Kidney (tissue), 14 donors: Measurements from ENCODE around the gene UPK1A. TPM values are rescaled to one million over a fixed set of nuclear protein-coding genes. Genes with fewer than 3 reads are reported as not detected.

ENCODE experiments used
- DNase-seq, 5 donors: peaks; one replicate each; pipeline ENCODE4 v3.0.0-alpha.2; 2013 to 2020
- FAIRE-seq: peaks from 2 replicates; lab custom pipeline; 2012; peaks lifted over from hg19 to GRCh38; lab: Jason Lieb, UNC
- H3K27ac ChIP-seq, 2 donors: one replicate each; pipeline ENCODE4 v1.7.0; 2013; ENCODE audit warnings: low read depth in 2 of 2, low read length in 2 of 2, inconsistent platforms in 1 of 2
- H3K27me3 ChIP-seq: one replicate; pipeline ENCODE4 v1.7.1; 2013; ENCODE audit warnings: low read length, inconsistent platforms; ENCODE audit not compliant: control insufficient read depth, insufficient read depth
- H3K36me3 ChIP-seq, 3 donors: one replicate each; pipeline versions ENCODE4 v1.7.0 to v1.7.1; 2013; ENCODE audit warnings: low read length in 3 of 3, control low read depth in 1 of 3, inconsistent platforms in 1 of 3; ENCODE audit not compliant: insufficient read depth in 3 of 3, control insufficient read depth in 2 of 3
- H3K4me1 ChIP-seq, 3 donors: one replicate each; pipeline versions ENCODE4 v1.7.0 to v1.7.1; 2013; ENCODE audit warnings: low read length in 3 of 3, inconsistent platforms in 1 of 3, low read depth in 1 of 3; ENCODE audit not compliant: control insufficient read depth in 2 of 3, insufficient read depth in 2 of 3
- H3K4me3 ChIP-seq, 3 donors: one replicate each; pipeline versions ENCODE4 v1.7.0 to v1.8.1; 2013; ENCODE audit warnings: low read length in 3 of 3, control low read depth in 1 of 3, inconsistent platforms in 1 of 3
- H3K9ac ChIP-seq, 3 donors: one replicate each; pipeline versions ENCODE4 v1.7.0 to v1.7.1; 2013; ENCODE audit warnings: low read length in 3 of 3, control low read depth in 1 of 3, inconsistent platforms in 1 of 3
- H3K9me3 ChIP-seq, 3 donors: one replicate each; pipeline versions ENCODE4 v1.7.0 to v1.7.1; 2013; ENCODE audit warnings: low read length in 3 of 3, control low read depth in 1 of 3, inconsistent platforms in 1 of 3; ENCODE audit not compliant: control insufficient read depth in 2 of 3, insufficient read depth in 1 of 3
- CTCF ChIP-seq: IDR thresholded peaks from 3 replicates; pipeline ENCODE4 v1.5.1; 2012; ENCODE audit warnings: mild to moderate bottlenecking, moderate library complexity, borderline replicate concordance; ENCODE audit not compliant: insufficient read depth; ENCODE audit errors: extremely low read depth
- intact Hi-C: fragments of 100-400 bp; cut with DNase I; formaldehyde crosslinking; loops from one replicate; pipeline ENCODE4 v1.11.1; 2022
- polyA plus RNA-seq: library from polyadenylated mRNA; stranded (reverse); fragments of 350-450 nt; fragmentation: Illumina TruSeq; extraction: RNeasy Lipid Tissue Mini Kit (QIAGEN cat#74804); gene quantifications from one replicate; pipeline ENCODE4 v1.2.3, GENCODE V29; 2014; ENCODE audit warnings: low read depth, low replicate concordance; ENCODE audit not compliant: insufficient read depth
- total RNA-seq: library from RNA; stranded (reverse); fragmentation: NEBNext Ultra II Directional; extraction: Animal tissue kit (Norgen Biotek cat#: 25700); gene quantifications from one replicate; pipeline ENCODE4 v1.2.1, GENCODE V29; 2021
- donor health status: control.
- donor health status: control.
- donor health status: control.
- donor health status: control.
- donor health status: control.
- donor health status: DM: yes; HTN: yes; CAD: no.
- donor health status: Normal renal cell carcinoma (clear cell type).

The UPK1A gene
- total and polyA plus RNA-seq, 2 donors from 2014 or later: 0.32 TPM; not detected in 1

- Histone ChIP-seq H3K27me3 (no peaks in the 10 kb centered on the region), H3K36me3 (no peaks in the 10 kb centered on the region), H3K27ac (no peak overlapping the region), H3K4me1 (peaks cover 0 to 8% (median 0%) of the 10 kb centered on the region in 3 donors), H3K9ac (no peak overlapping the region), H3K9me3 (no peaks in the 10 kb centered on the region), H3K4me3 (no peak overlapping the region)
- no peak for TF ChIP-seq CTCF
- DNase-seq (no peak), FAIRE-seq (no peak)
- intact Hi-C loops: no loop called here
Observed at GRCh38 chr19:35703343-35703742, 37.0 kb downstream of the UPK1A start.

- H3K27ac ChIP-seq: no peak within 1 kb of the TSS
- FAIRE-seq: no peak
Observed at GRCh38 chr19:35704218-35704617, 37.9 kb downstream of the UPK1A start, which contains the start of gene ZBTB32. Gene ZBTB32, plus strand, starts transcription at chr19:35704558. Its CDS starts 10,069 bp downstream, at chr19:35714627.

GRCh38 chr19:35708391-35708790, 42.1 kb downstream of the UPK1A start:
- intact Hi-C loops: no loop called here
- no peak overlapping the region for H3K9ac ChIP-seq
- H3K4me1 ChIP-seq: no peaks in the 10 kb centered on the region
- H3K36me3 ChIP-seq: no peaks in the 10 kb centered on the region
- no peak overlapping the region for H3K4me3 ChIP-seq
- no peak for TF ChIP-seq CTCF
- FAIRE-seq (no peak), DNase-seq (peak in 1 of 5 donors; percentile 25)
- H3K27ac ChIP-seq: no peak overlapping the region
- no peaks in the 10 kb centered on the region for H3K9me3 ChIP-seq
- no peaks in the 10 kb centered on the region for H3K27me3 ChIP-seq

More at GRCh38 chr19:35704218-35704617, 37.9 kb downstream of the UPK1A start, which contains the start of gene ZBTB32:
- Histone ChIP-seq H3K9me3 (no peaks in the 10 kb centered on the region), H3K36me3 (no peaks in the 10 kb centered on the region), H3K4me1 (peaks cover 0 to 8% (median 0%) of the 10 kb centered on the region in 3 donors), H3K27me3 (no peaks in the 10 kb centered on the region), H3K9ac (no peak within 1 kb of the TSS), H3K4me3 (no peak within 1 kb of the TSS)
- peak; percentile 69 to 76 (median 70) for DNase-seq
- intact Hi-C loops: no loop called here
- TF ChIP-seq CTCF: no peak
